Mucosa of rectum (tissue), 2 donors: ENCODE data around the gene CDC42BPB.

Source experiments
- H3K27ac ChIP-seq, 2 donors: one replicate each; pipeline ENCODE4 v1.7.0; 2013; ENCODE audit warnings: inconsistent platforms in 2 of 2, low read depth in 2 of 2, low read length in 2 of 2
- H3K27me3 ChIP-seq, 2 donors: one replicate each; pipeline ENCODE4 v1.7.0; 2013; ENCODE audit warnings: low read length in 2 of 2; ENCODE audit not compliant: control insufficient read depth in 2 of 2, insufficient read depth in 2 of 2
- H3K36me3 ChIP-seq, 2 donors: one replicate each; pipeline ENCODE4 v1.7.0; 2013; ENCODE audit warnings: low read length in 2 of 2; ENCODE audit not compliant: control insufficient read depth in 2 of 2, insufficient read depth in 2 of 2
- H3K4me1 ChIP-seq, 2 donors: one replicate each; pipeline ENCODE4 v1.7.0; 2013; ENCODE audit warnings: low read length in 2 of 2, mild to moderate bottlenecking in 1 of 2; ENCODE audit not compliant: control insufficient read depth in 2 of 2, insufficient read depth in 2 of 2
- H3K4me3 ChIP-seq, 2 donors: one replicate each; pipeline ENCODE4 v1.7.0; 2013; ENCODE audit warnings: low read length in 2 of 2
- H3K9ac ChIP-seq, 2 donors: one replicate each; pipeline ENCODE4 v1.7.0; 2013; ENCODE audit warnings: low read length in 2 of 2, low read depth in 1 of 2, mild to moderate bottlenecking in 1 of 2
- H3K9me3 ChIP-seq, 2 donors: one replicate each; pipeline ENCODE4 v1.7.0; 2013; ENCODE audit warnings: low read length in 2 of 2; ENCODE audit not compliant: control insufficient read depth in 2 of 2
- donor health status: healthy.
- donor health status: Normal muscosa, but diverticular disease.

The CDC42BPB gene

GRCh38 chr14:103016594-103016993, 40.8 kb downstream of the CDC42BPB start:
- Histone ChIP-seq H3K27ac (no peak overlapping the region), H3K36me3 (peaks cover 6% of the 10 kb centered on the region in 2 donors), H3K4me1 (peaks cover 0 to 1% of the 10 kb centered on the region in 2 donors), H3K9me3 (no peaks in the 10 kb centered on the region), H3K9ac (no peak overlapping the region), H3K27me3 (no peaks in the 10 kb centered on the region), H3K4me3 (no peak overlapping the region)

- Histone ChIP-seq H3K9ac (no peak overlapping the region), H3K27ac (no peak overlapping the region), H3K27me3 (no peaks in the 10 kb centered on the region), H3K9me3 (no peaks in the 10 kb centered on the region), H3K4me3 (no peak overlapping the region), H3K4me1 (no peaks in the 10 kb centered on the region), H3K36me3 (peaks cover 6% of the 10 kb centered on the region in 2 donors)
Observed at GRCh38 chr14:103016071-103016470, 41.3 kb downstream of the CDC42BPB start.

GRCh38 chr14:103015426-103015825, 41.9 kb downstream of the CDC42BPB start:
- peaks cover 6 to 9% of the 10 kb centered on the region in 2 donors for H3K36me3 ChIP-seq
- no peaks in the 10 kb centered on the region for H3K27me3 ChIP-seq
- H3K9me3 ChIP-seq, result no peaks in the 10 kb centered on the region
- H3K4me1 ChIP-seq, result no peaks in the 10 kb centered on the region
- no peak overlapping the region for H3K9ac ChIP-seq
- no peak overlapping the region for H3K27ac ChIP-seq
- H3K4me3 ChIP-seq, result no peak overlapping the region

GRCh38 chr14:103014466-103015228, 42.7 kb downstream of the CDC42BPB start:
- H3K4me3 ChIP-seq, result no peak overlapping the region

GRCh38 chr14:103013028-103013427, 44.3 kb downstream of the CDC42BPB start:
- Histone ChIP-seq H3K36me3 (peaks cover 5 to 17% of the 10 kb centered on the region in 2 donors), H3K9me3 (no peaks in the 10 kb centered on the region), H3K27ac (no peak overlapping the region), H3K4me3 (no peak overlapping the region), H3K9ac (no peak overlapping the region), H3K4me1 (no peaks in the 10 kb centered on the region), H3K27me3 (no peaks in the 10 kb centered on the region)

More at GRCh38 chr14:103014466-103015228, 42.7 kb downstream of the CDC42BPB start:
- H3K27me3 ChIP-seq, result no peaks in the 10 kb centered on the region
- no peaks in the 10 kb centered on the region for H3K4me1 ChIP-seq
- H3K9me3 ChIP-seq, result no peaks in the 10 kb centered on the region
- H3K36me3 ChIP-seq, result peaks cover 0 to 8% of the 10 kb centered on the region in 2 donors
- H3K9ac ChIP-seq, result no peak overlapping the region
- H3K27ac ChIP-seq, result no peak overlapping the region

GRCh38 chr14:103009559-103009958, 47.8 kb downstream of the CDC42BPB start:
- Histone ChIP-seq H3K4me1 (no peaks in the 10 kb centered on the region), H3K9ac (no peak overlapping the region), H3K4me3 (no peak overlapping the region), H3K27ac (no peak overlapping the region), H3K27me3 (no peaks in the 10 kb centered on the region), H3K36me3 (peaks cover 16 to 31% of the 10 kb centered on the region in 2 donors), H3K9me3 (no peaks in the 10 kb centered on the region)

GRCh38 chr14:103008768-103009357, 48.5 kb downstream of the CDC42BPB start:
- no peak overlapping the region for H3K27ac ChIP-seq
- H3K9me3 ChIP-seq, result no peaks in the 10 kb centered on the region
- no peak overlapping the region for H3K4me3 ChIP-seq
- peaks cover 18 to 32% of the 10 kb centered on the region in 2 donors for H3K36me3 ChIP-seq
- H3K9ac ChIP-seq, result no peak overlapping the region
- H3K27me3 ChIP-seq, result no peaks in the 10 kb centered on the region
- H3K4me1 ChIP-seq, result no peaks in the 10 kb centered on the region

GRCh38 chr14:103008126-103008525, 49.2 kb downstream of the CDC42BPB start:
- H3K9me3 ChIP-seq, result no peaks in the 10 kb centered on the region
- H3K27me3 ChIP-seq, result no peaks in the 10 kb centered on the region
- H3K36me3 ChIP-seq, result peaks cover 23 to 38% of the 10 kb centered on the region in 2 donors
- H3K27ac ChIP-seq, result no peak overlapping the region
- H3K4me3 ChIP-seq, result no peak overlapping the region
- no peaks in the 10 kb centered on the region for H3K4me1 ChIP-seq
- H3K9ac ChIP-seq, result no peak overlapping the region

- Histone ChIP-seq H3K27ac (no peak overlapping the region), H3K36me3 (peaks cover 28 to 43% of the 10 kb centered on the region in 2 donors), H3K9ac (no peak overlapping the region), H3K4me3 (no peak overlapping the region), H3K27me3 (no peaks in the 10 kb centered on the region), H3K9me3 (no peaks in the 10 kb centered on the region), H3K4me1 (no peaks in the 10 kb centered on the region)
Observed at GRCh38 chr14:103007555-103007954, 49.8 kb downstream of the CDC42BPB start.

GRCh38 chr14:103006991-103007520, 50.3 kb downstream of the CDC42BPB start:
- Histone ChIP-seq H3K27ac (no peak overlapping the region), H3K9ac (no peak overlapping the region), H3K9me3 (no peaks in the 10 kb centered on the region), H3K36me3 (peaks cover 33 to 47% of the 10 kb centered on the region in 2 donors), H3K4me1 (no peaks in the 10 kb centered on the region), H3K4me3 (no peak overlapping the region), H3K27me3 (no peaks in the 10 kb centered on the region)
